Measurements from ENCODE around the gene AP1G1.
"Not testable (repeated sequence)": the region's sequence is repeated elsewhere in the genome, so short reads cannot be mapped to it uniquely, and the experiment has no call there.

Gene AP1G1

GRCh38 chr16:71693164-71693563 is 115.5 kb downstream of the AP1G1 start:
- H3K4me2 ChIP-seq (ENCODE audit: low read length): no peak overlapping the region

GRCh38 chr16:71689901-71690300 is 118.7 kb downstream of the AP1G1 start:
- Histone ChIP-seq H3K27ac (ENCODE audit: low read depth, low read length) (no peak overlapping the region), H3F3A (ENCODE audit: control insufficient read depth, insufficient read depth) (no peaks in the 10 kb centered on the region; the same call in 1 of the 2 replicates), H3K79me2 (ENCODE audit: control insufficient read depth, low read length) (no peaks in the 10 kb centered on the region), H3K4me1 (ENCODE audit: control insufficient read depth, low read length) (no peaks in the 10 kb centered on the region), H3K4me2 (ENCODE audit: low read length) (no peak overlapping the region), H3K4me3 (ENCODE audit: low read length) (no peak overlapping the region), H3K9me2 (replicated peaks; ENCODE audit: control insufficient read depth, low read length) (no peaks in the 10 kb centered on the region), H3K36me3 (ENCODE audit: control insufficient read depth, low read length) (peaks cover 9% of the 10 kb centered on the region; the same call in 1 of the 2 replicates), H3K27me3 (ENCODE audit: control insufficient read depth, low read length) (no peaks in the 10 kb centered on the region), H4K20me1 (ENCODE audit: control insufficient read depth, insufficient read depth, low read depth, low read length) (no peaks in the 10 kb centered on the region), H3K9me3 (ENCODE audit: control insufficient read depth, insufficient read depth, low read length) (no peaks in the 10 kb centered on the region)
- TF ChIP-seq, protein P1, sequence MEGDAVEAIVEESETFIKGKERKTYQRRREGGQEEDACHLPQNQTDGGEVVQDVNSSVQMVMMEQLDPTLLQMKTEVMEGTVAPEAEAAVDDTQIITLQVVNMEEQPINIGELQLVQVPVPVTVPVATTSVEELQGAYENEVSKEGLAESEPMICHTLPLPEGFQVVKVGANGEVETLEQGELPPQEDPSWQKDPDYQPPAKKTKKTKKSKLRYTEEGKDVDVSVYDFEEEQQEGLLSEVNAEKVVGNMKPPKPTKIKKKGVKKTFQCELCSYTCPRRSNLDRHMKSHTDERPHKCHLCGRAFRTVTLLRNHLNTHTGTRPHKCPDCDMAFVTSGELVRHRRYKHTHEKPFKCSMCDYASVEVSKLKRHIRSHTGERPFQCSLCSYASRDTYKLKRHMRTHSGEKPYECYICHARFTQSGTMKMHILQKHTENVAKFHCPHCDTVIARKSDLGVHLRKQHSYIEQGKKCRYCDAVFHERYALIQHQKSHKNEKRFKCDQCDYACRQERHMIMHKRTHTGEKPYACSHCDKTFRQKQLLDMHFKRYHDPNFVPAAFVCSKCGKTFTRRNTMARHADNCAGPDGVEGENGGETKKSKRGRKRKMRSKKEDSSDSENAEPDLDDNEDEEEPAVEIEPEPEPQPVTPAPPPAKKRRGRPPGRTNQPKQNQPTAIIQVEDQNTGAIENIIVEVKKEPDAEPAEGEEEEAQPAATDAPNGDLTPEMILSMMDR (IDR thresholded peaks at IDR 0.05; ENCODE audit: low read depth, low read length, poor library complexity, severe bottlenecking): no peak
- no peak for TF ChIP-seq EZH2phosphoT487 (IDR thresholded peaks at IDR 0.05; ENCODE audit: borderline replicate concordance, low read length)

More at GRCh38 chr16:71693164-71693563, 115.5 kb downstream of the AP1G1 start:
- Histone ChIP-seq H4K20me1 (ENCODE audit: control insufficient read depth, insufficient read depth, low read depth, low read length) (no peaks in the 10 kb centered on the region), H3K4me3 (ENCODE audit: low read length) (no peak overlapping the region), H3K27ac (ENCODE audit: low read depth, low read length) (no peak overlapping the region), H3K27me3 (ENCODE audit: control insufficient read depth, low read length) (no peaks in the 10 kb centered on the region), H3K4me1 (ENCODE audit: control insufficient read depth, low read length) (no peaks in the 10 kb centered on the region), H3K9me2 (replicated peaks; ENCODE audit: control insufficient read depth, low read length) (no peaks in the 10 kb centered on the region), H3F3A (ENCODE audit: control insufficient read depth, insufficient read depth) (no peaks in the 10 kb centered on the region), H3K9me3 (ENCODE audit: control insufficient read depth, insufficient read depth, low read length) (no peaks in the 10 kb centered on the region), H3K79me2 (ENCODE audit: control insufficient read depth, low read length) (no peaks in the 10 kb centered on the region), H3K36me3 (ENCODE audit: control insufficient read depth, low read length) (peaks cover 6% of the 10 kb centered on the region; the same call in 1 of the 2 replicates)
- no peak for TF ChIP-seq EZH2phosphoT487 (IDR thresholded peaks at IDR 0.05; ENCODE audit: borderline replicate concordance, low read length)
- TF ChIP-seq, protein P1 (IDR thresholded peaks at IDR 0.05; ENCODE audit: low read depth, low read length, poor library complexity, severe bottlenecking): no peak

DNA sequence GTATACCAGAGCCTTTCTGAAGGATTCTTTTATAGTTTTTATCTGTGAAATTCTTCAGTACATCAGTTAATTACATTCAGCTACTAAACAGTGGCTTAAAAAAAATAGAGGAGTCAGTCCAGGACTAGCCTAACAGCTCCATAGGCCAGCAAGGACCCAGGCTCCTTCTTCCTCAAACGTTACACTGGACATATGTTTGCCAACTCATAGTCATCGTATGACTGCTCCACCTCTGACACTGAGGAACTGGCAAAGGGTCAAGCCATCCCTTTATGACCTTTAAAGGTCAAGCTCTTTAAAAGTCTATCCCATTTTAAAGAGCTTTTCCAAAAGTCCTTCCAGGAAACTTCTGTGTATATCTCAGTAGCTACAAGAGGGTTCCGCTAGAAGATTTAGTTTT is 120.8 kb downstream of the AP1G1 start:
- Histone ChIP-seq H3K36me3 (ENCODE audit: control insufficient read depth, low read length) (peaks cover 9% of the 10 kb centered on the region; the same call in 1 of the 2 replicates), H3K9me2 (replicated peaks; ENCODE audit: control insufficient read depth, low read length) (no peaks in the 10 kb centered on the region)

DNA sequence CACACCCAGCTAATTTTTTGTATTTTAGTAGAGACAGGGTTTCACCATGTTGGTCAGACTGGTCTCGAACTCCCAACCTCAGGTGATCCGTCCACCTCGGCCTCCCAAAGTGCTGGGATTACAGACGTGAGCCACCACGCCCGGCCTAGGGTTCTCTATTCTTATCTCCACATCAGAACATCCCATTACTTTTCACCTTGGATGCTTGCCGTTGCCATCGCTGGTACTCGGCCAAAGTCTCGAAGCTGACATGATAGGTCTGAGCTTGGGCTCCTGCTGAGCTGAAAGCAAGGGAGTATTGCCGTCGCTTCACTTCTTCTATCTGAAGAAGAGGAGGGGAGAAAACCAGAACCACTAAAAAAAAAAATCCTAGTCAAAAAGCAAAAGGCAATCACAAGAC is 124.4 kb downstream of the AP1G1 start:
- H3K9me2 ChIP-seq (replicated peaks; ENCODE audit: control insufficient read depth, low read length); H3K4me3 ChIP-seq (ENCODE audit: low read length); H3F3A ChIP-seq (ENCODE audit: control insufficient read depth, insufficient read depth); H3K4me1 ChIP-seq (ENCODE audit: control insufficient read depth, low read length); H3K4me2 ChIP-seq (ENCODE audit: low read length); H3K36me3 ChIP-seq (ENCODE audit: control insufficient read depth, low read length); H3K9me3 ChIP-seq (ENCODE audit: control insufficient read depth, insufficient read depth, low read length); H3K79me2 ChIP-seq (ENCODE audit: control insufficient read depth, low read length); H4K20me1 ChIP-seq (ENCODE audit: control insufficient read depth, insufficient read depth, low read depth, low read length); H3K27ac ChIP-seq (ENCODE audit: low read depth, low read length); H3K27me3 ChIP-seq (ENCODE audit: control insufficient read depth, low read length): not testable (repeated sequence)

More for the DNA sequence above, 120.8 kb downstream of the AP1G1 start:
- Histone ChIP-seq H3F3A (ENCODE audit: control insufficient read depth, insufficient read depth) (no peaks in the 10 kb centered on the region; the same call in 1 of the 2 replicates), H3K4me1 (ENCODE audit: control insufficient read depth, low read length) (no peaks in the 10 kb centered on the region), H4K20me1 (ENCODE audit: control insufficient read depth, insufficient read depth, low read depth, low read length) (no peaks in the 10 kb centered on the region), H3K9me3 (ENCODE audit: control insufficient read depth, insufficient read depth, low read length) (no peaks in the 10 kb centered on the region), H3K27me3 (ENCODE audit: control insufficient read depth, low read length) (no peaks in the 10 kb centered on the region), H3K4me2 (ENCODE audit: low read length) (no peak overlapping the region), H3K79me2 (ENCODE audit: control insufficient read depth, low read length) (no peaks in the 10 kb centered on the region), H3K4me3 (ENCODE audit: low read length) (no peak overlapping the region), H3K27ac (ENCODE audit: low read depth, low read length) (no peak overlapping the region)
- TF ChIP-seq, protein P1 (IDR thresholded peaks at IDR 0.05; ENCODE audit: low read depth, low read length, poor library complexity, severe bottlenecking): no peak
- TF ChIP-seq EZH2phosphoT487 (IDR thresholded peaks at IDR 0.05; ENCODE audit: borderline replicate concordance, low read length): no peak
